Transverse colon (tissue), 3 donors: ENCODE measurements around the gene ANTXR2.

Source experiments
- POLR2A ChIP-seq: fragments of 450-650 bp; IDR thresholded peaks from one replicate; pipeline ENCODE4 v1.6.1; 2016; ENCODE audit warnings: antibody characterized with exemption, mild to moderate bottlenecking, moderate library complexity
- TF ChIP-seq, protein P1 (sequence below), 5 experiments: fragments of 200-600 bp in 3 of 5; fragments of 450-650 bp in 2 of 5; sonication (generic) in 3 of 5; IDR thresholded peaks; 1 replicate in 2 of 5; 2 replicates in 3 of 5; pipeline ENCODE4 v1.5.1; 2016 to 2017; ENCODE audit warnings: antibody characterized with exemption in 5 of 5, inconsistent platforms in 3 of 5, mild to moderate bottlenecking in 2 of 5, moderate library complexity in 1 of 5

DNA sequence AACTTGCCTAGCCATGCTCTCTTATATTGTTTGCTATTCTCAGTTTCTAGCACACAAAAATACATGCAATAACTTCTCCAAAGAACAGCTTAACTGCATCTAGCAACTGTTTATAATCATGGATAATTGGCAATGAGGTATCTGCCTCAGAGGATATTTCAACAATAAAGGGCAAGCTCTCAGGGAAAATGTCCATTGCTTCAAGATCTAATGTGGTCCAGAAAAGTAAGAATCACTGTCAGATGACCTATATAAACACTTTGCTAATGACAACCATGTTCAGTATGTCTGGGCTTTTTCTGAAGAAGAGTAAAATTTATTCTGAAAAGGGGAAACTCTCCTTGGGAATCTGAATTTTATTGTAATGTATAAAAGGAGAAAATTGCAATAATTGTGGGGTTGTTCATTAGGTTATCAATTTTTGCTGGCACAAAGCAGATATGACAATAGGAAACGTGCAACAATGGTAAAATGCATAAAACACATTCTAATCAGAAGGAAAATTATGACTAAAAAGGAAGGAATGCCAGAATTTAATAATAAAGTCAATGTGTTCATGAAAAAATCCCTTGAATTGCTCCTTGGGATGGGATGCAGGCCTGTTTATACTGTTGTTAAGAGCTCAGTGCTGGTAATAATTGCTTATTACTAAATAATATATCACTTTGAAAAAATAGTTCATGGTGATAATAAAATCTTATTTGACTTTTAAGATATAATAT lies 90.3 kb downstream of the ANTXR2 start:
- TF ChIP-seq, protein P1, sequence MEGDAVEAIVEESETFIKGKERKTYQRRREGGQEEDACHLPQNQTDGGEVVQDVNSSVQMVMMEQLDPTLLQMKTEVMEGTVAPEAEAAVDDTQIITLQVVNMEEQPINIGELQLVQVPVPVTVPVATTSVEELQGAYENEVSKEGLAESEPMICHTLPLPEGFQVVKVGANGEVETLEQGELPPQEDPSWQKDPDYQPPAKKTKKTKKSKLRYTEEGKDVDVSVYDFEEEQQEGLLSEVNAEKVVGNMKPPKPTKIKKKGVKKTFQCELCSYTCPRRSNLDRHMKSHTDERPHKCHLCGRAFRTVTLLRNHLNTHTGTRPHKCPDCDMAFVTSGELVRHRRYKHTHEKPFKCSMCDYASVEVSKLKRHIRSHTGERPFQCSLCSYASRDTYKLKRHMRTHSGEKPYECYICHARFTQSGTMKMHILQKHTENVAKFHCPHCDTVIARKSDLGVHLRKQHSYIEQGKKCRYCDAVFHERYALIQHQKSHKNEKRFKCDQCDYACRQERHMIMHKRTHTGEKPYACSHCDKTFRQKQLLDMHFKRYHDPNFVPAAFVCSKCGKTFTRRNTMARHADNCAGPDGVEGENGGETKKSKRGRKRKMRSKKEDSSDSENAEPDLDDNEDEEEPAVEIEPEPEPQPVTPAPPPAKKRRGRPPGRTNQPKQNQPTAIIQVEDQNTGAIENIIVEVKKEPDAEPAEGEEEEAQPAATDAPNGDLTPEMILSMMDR (IDR thresholded peaks at IDR 0.05), result no peak
- no peak for TF ChIP-seq POLR2A
